Measurements from ENCODE around the gene ABCC2.

DNA sequence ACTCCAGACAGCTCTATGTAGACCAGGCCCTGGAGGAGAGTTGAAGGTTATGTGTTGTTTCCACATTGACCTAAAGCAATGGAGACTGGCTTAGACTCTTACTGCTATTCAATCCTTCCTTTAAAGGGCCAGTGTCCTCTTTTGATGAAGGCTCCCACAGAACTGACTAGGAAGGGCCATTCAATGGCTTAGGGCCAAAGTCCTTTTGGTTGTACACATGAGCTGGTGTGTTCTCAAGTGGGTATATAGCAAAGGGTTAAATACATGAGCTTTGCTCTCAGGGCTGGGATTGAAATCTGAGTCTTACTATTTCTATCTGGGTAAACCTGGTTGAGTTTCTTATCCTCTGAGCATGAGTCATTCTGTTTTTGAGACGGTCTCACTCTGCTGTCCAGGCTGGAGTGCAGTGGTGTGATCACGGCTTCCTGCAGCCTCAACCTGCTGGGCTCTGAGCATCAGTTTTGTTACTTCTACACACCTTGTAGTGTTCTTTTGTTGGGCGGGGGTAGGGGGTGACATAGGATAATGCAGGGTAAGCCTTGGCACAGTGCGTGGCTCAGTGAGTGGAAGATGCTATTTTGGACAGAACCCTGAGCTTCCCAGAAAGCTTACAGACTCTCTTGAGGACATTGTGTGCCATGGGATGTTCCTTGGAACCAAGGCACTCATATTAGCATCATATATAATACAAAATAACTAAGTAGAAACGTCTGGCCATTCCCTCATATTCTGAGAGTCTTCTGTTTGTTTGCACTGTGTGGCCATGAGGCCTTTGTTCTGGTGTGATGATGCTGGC is 90.1 kb downstream of the ABCC2 start:
- TF ChIP-seq CTCF (IDR thresholded peaks at IDR 0.05; ENCODE audit: low read length) (no peak), EZH2 (optimal IDR thresholded peaks at IDR 0.05; ENCODE audit: low read depth, low read length) (no peak)

Measured in MM.1S (cell line).